ENCODE measurements around the gene HSD11B1. TPM values are rescaled to one million over a fixed set of nuclear protein-coding genes. Genes with fewer than 3 reads are reported as not detected.

Gene HSD11B1
- total and polyA plus RNA-seq, 7 donors = 2.0 to 10.0 (median 3.0) TPM; not detected in 1

DNA sequence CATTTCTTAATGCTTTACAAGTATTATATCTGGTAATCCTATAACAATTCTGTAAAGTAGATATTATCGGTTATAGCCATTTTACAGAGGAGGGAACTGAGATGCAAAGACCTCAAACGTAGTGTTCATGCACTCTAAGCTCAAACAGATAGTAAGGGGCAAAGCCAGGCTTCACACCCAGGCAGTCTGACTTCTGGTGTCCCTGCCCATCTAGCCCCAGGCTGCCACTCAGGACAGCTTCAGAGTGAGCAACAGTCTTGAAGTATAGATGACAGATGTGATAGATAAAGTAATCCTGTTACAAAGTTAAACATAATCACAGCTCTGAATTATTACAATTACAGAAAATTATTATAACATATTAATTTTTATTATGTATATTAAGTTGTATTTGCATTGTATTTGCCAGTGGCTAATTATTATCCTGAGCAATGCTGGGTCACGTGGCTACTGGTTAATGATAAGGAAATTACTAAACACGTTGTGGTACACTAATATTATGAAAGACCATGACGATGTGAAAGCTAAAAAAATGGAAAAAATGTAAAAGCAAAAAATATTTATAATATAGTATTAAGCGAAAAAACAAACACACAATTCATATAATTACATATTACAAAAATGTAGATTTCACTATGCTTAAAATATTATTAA is 45.2 kb downstream of the HSD11B1 start:
- 71 to 80% methylated on average over 6 of the region's 6 CpGs for WGBS, 2 donors
- no peak overlapping the region for H3K4me3 ChIP-seq
- no peaks in the 10 kb centered on the region for H3K9me3 ChIP-seq
- peaks cover 0 to 5% (median 4%) of the 10 kb centered on the region in 4 donors for H3K4me1 ChIP-seq
- no peaks in the 10 kb centered on the region for H3K36me3 ChIP-seq
- no peak overlapping the region for H3K27ac ChIP-seq
- no peaks in the 10 kb centered on the region for H3K27me3 ChIP-seq
- intact Hi-C loops (cut with DNase I) = loop anchor here (5.0 kb wide), 1 partner anchor 57 kb away; no protein-coding TSS in a partner anchor
- no peak for DNase-seq
- no peak for TF ChIP-seq POLR2AphosphoS5 (IDR thresholded peaks at IDR 0.05)
- TF ChIP-seq, protein P1, sequence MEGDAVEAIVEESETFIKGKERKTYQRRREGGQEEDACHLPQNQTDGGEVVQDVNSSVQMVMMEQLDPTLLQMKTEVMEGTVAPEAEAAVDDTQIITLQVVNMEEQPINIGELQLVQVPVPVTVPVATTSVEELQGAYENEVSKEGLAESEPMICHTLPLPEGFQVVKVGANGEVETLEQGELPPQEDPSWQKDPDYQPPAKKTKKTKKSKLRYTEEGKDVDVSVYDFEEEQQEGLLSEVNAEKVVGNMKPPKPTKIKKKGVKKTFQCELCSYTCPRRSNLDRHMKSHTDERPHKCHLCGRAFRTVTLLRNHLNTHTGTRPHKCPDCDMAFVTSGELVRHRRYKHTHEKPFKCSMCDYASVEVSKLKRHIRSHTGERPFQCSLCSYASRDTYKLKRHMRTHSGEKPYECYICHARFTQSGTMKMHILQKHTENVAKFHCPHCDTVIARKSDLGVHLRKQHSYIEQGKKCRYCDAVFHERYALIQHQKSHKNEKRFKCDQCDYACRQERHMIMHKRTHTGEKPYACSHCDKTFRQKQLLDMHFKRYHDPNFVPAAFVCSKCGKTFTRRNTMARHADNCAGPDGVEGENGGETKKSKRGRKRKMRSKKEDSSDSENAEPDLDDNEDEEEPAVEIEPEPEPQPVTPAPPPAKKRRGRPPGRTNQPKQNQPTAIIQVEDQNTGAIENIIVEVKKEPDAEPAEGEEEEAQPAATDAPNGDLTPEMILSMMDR (IDR thresholded peaks at IDR 0.05) = no peak
- TF ChIP-seq POLR2A (IDR thresholded peaks at IDR 0.05) = no peak
- no peak for TF ChIP-seq EP300 (IDR thresholded peaks at IDR 0.05)

DNA sequence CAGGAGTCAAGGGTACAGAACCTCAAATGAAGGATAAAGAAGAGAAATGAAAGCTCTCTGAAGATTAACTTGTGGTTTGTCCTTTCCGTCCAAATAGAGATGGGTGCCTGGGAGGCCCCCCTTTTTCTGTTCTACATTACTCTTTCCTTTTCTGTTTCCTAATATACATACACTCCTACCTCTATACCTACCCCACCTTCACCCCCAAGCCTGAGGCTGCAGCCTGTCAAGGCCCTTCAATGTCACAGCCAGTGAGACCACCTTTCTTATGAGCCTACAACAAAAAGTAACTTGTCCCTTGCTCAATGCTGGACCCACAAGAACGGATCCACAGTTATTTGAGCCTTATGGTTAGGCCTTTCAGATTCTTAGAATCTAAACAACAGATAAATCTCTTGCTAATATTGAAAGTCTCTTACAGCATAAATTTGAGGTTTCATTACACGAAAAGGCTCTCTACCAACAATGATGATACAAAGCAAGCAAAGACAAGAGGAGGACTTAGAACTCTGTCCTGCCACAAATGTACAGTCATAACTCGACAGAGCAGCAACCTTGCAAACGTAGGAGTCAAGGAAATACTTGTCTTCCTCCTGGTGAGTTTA is 47.1 kb downstream of the HSD11B1 start:
- Histone ChIP-seq H3K27me3 (no peaks in the 10 kb centered on the region), H3K4me3 (no peak overlapping the region), H3K9me3 (no peaks in the 10 kb centered on the region), H3K4me1 (peaks cover 0 to 5% (median 4%) of the 10 kb centered on the region in 4 donors), H3K36me3 (no peaks in the 10 kb centered on the region), H3K27ac (no peak overlapping the region)
- TF ChIP-seq, protein P1 (IDR thresholded peaks at IDR 0.05) = no peak
- no peak for TF ChIP-seq EP300 (IDR thresholded peaks at IDR 0.05)
- TF ChIP-seq POLR2A (IDR thresholded peaks at IDR 0.05) = no peak
- no peak for TF ChIP-seq POLR2AphosphoS5 (IDR thresholded peaks at IDR 0.05)
- no peak for DNase-seq
- WGBS, 2 donors = 38 to 43% methylated on average over 5 of the region's 5 CpGs
- intact Hi-C loops (cut with DNase I) = no loop called here

DNA sequence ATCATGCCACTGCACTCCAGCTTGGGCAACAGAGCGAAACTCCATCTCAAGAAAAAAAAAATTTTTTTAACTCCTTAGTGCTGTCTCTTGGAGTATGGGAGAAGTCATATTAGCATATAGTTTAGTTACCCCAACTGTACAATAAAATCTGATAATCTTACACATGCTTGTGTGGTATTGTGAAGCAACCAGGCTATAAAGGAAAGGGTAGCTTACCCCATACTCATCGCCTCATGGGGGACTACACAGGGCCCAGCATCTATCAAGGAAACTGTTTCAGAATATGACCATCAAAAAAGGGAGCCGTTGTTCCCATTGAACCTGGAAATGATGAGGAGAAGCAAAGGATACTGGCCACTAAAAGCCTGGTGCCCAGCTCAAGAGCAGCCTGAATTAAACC is 48.2 kb downstream of the HSD11B1 start:
- WGBS, 2 donors = 91 to 93% methylated on average over 3 of the region's 3 CpGs
- TF ChIP-seq, protein P1 (IDR thresholded peaks at IDR 0.05) = no peak
- TF ChIP-seq POLR2A (IDR thresholded peaks at IDR 0.05) (no peak), POLR2AphosphoS5 (IDR thresholded peaks at IDR 0.05) (no peak)
- Histone ChIP-seq H3K4me3 (no peak overlapping the region), H3K9me3 (no peaks in the 10 kb centered on the region), H3K4me1 (peaks cover 0 to 3% (median 0%) of the 10 kb centered on the region in 4 donors), H3K36me3 (no peaks in the 10 kb centered on the region), H3K27me3 (no peaks in the 10 kb centered on the region), H3K27ac (no peak overlapping the region)
- intact Hi-C loops (cut with DNase I) = no loop called here
- no peak for DNase-seq

DNA sequence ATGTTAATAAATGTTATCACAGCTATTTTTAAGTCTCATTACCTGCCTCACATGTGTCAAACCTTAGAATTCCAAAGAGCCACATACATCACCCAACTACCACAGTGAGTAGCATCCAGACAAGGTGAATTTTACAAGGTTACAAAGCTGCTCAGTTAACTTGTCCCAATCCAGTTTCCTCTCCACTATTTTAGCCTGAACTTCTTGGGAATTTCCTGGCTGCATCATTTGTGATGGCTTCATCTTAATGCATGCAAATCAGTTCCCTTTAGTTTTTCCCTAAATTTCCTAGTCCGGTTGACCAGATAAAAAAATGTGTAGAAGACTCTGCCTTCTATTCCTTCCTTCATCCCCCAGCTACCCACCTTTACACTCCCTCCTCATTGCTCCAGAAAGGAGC is 50.6 kb downstream of the HSD11B1 start:
- 82 to 89% methylated on average over 1 of the region's 1 CpG for WGBS, 2 donors
- Histone ChIP-seq H3K27ac (no peak overlapping the region), H3K27me3 (no peaks in the 10 kb centered on the region), H3K9me3 (no peaks in the 10 kb centered on the region), H3K4me1 (no peaks in the 10 kb centered on the region), H3K36me3 (no peaks in the 10 kb centered on the region), H3K4me3 (no peak overlapping the region)
- intact Hi-C loops (cut with DNase I) = no loop called here
- no peak for DNase-seq
- TF ChIP-seq POLR2AphosphoS5 (IDR thresholded peaks at IDR 0.05) (no peak), EP300 (IDR thresholded peaks at IDR 0.05) (no peak), POLR2A (IDR thresholded peaks at IDR 0.05) (no peak)
- TF ChIP-seq, protein P1 (IDR thresholded peaks at IDR 0.05) = no peak

Data from sigmoid colon (tissue), 7 donors.